GM12873 (cell line): Measurements from ENCODE around the gene FSTL1.

ENCODE experiments used
- TF ChIP-seq, protein P1 (sequence below): IDR thresholded peaks from 2 replicates; pipeline ENCODE4 v1.5.1; 2012; ENCODE audit warnings: low read depth, mild to moderate bottlenecking, moderate library complexity, low read length, control low read depth; ENCODE audit not compliant: insufficient read depth; ENCODE audit errors: missing control alignments

FSTL1 gene

DNA sequence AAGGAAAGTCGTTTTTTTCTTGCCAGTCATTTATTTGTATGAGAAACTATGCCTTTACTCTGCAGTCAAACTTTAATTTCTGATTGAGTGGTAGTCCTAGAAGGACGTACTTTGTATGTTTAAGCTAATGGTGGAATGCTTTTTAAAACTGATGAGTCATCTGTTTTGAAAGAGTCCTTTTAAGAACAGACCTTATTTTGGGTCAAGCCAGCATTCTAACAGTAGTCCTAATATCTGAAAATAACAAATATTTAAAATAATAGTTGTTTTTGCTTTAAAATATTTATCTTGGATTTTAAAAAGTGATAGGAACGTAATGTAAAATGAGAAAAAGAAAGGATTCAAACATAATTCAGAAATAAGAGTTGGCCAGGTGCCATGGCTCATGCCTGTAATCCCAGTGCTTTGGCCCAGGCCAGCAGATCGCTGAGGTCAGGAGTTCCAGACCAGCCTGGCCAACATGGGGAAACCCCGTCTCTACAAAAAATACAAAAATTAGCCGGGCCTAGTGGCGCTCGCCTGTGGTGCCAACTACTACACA is 100.3 kb downstream of the FSTL1 start:
- TF ChIP-seq, protein P1, sequence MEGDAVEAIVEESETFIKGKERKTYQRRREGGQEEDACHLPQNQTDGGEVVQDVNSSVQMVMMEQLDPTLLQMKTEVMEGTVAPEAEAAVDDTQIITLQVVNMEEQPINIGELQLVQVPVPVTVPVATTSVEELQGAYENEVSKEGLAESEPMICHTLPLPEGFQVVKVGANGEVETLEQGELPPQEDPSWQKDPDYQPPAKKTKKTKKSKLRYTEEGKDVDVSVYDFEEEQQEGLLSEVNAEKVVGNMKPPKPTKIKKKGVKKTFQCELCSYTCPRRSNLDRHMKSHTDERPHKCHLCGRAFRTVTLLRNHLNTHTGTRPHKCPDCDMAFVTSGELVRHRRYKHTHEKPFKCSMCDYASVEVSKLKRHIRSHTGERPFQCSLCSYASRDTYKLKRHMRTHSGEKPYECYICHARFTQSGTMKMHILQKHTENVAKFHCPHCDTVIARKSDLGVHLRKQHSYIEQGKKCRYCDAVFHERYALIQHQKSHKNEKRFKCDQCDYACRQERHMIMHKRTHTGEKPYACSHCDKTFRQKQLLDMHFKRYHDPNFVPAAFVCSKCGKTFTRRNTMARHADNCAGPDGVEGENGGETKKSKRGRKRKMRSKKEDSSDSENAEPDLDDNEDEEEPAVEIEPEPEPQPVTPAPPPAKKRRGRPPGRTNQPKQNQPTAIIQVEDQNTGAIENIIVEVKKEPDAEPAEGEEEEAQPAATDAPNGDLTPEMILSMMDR: no peak

DNA sequence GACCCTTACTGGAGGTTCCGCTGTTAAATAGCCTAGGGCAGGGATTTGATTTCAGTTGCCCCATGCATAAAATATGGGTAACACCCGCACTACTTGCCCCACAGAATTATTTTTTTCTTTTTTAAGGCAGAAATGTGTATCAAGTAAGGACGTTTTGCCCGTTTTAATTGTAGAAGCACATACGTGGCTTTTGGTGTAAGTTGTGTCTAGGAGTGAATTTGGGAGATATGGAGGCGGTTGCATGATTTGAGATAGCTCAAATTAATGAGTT is 101.0 kb downstream of the FSTL1 start:
- TF ChIP-seq, protein P1: no peak

DNA sequence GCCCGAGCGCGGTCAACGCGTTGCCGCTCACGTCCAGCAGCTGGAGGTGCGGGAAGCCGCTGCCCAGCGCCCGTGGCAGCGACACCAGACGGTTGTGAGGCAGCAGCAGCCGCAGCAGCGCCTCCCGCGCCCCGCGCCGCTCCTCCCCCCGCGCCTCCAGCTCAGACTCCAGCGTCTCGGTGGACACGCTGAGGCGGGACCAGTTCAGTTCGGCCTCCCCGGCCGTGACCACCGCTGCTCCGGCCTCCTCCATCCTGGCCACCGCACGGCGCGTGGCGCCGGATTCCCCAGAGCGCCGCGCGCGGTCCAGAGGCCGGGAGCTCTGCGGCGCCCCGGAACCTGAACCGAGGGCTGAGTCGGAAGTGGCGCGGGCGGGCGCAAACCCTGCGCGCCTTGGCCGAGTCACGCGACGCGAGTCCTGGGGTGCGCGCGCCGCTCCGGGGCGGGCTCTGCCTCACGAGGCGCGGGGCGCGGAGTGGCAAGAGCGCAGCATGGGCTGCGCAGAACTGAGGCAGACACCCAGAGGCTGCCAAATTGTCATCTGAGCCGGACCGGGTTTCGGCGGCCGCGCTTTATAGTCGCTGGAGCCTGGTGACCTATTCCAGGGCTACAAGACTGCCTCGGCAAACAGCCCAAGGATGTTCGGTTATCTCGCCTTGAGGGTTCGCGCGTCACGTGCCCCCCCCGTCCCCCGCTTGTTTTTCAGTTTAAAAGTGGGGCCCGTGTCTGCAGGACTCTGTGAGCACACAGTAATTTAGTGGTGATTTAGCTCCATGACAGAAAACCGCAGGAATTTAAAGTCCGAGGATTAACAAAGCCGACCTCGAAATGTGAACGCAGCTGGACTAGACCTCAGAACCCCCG is 101.6 kb downstream of the FSTL1 start, which contains the start of gene LRRC58:
Gene LRRC58 (minus strand): TSS at position 364 of the 864 bp plus-strand sequence. CDS start 111 bp downstream, at position 253.
- TF ChIP-seq, protein P1: peak; percentile 37

DNA sequence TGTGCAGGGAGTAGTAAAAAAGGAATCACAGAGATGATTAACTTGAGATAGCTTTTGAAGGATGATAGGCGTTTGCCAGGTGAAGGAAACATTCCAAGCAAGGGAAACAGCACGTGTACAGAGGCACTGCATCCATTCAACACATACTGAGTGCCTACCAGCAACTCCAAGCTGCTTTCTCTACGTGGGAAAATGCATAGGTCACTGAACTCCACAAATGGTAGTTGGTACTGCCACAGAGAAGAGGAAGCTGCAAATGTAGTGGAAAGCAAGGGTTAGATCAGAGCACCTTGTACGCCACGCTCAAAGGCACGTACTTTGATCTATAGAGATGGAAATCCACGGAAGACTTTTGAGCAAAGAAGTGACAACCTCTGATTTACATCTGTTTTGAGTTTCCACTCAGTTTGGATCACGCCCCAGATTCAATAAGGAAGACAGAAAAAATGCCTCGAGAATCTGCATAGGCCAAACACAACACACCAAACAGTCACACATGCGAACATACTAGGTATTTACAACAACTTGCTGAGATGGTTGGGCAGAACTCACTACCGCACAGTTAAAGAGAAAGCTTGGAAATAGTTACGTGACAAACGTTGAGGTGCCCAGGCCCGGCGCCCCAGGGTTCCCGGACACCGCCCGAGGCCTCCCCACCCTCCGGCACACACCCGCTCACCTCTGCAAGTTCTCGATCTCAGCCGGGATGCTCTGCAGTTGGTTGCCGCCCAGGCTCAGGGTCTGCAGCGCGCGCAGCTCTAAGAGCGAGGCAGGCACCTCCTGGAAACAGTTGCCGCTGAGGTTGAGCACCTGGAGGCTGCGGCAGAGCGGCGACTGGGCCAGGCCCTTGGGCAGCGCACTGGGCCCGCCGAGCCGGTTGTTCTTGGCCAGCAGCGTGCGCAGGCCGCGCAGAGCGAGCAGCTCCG is 102.5 kb downstream of the FSTL1 start:
- TF ChIP-seq, protein P1: no peak

DNA sequence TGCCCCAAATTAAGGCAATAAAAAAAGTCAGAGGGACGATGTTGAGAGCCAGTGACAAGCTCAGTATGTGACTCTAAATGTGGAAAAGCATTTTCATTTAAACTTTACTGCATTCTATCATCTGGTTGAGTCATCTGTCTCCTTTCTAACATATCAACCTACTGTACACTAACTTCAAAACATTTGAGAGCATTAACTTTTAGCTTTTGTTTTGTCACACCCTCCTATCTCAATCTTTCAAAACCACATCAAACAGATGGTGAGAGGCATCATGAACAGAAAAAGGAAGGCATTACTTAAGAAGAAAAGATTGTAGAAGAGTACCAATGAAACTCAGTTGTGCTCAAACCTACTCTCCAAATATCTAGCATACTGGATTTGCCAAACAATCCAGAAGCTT is 106.4 kb downstream of the FSTL1 start:
- TF ChIP-seq, protein P1: no peak
